Hepatic stellate cell (primary cell): ENCODE data around the gene MTFR1L.

Source experiments
- DNase-seq: peaks from one replicate; pipeline ENCODE4 v3.0.0; 2011; ENCODE audit warnings: low spot score

The MTFR1L gene

DNA sequence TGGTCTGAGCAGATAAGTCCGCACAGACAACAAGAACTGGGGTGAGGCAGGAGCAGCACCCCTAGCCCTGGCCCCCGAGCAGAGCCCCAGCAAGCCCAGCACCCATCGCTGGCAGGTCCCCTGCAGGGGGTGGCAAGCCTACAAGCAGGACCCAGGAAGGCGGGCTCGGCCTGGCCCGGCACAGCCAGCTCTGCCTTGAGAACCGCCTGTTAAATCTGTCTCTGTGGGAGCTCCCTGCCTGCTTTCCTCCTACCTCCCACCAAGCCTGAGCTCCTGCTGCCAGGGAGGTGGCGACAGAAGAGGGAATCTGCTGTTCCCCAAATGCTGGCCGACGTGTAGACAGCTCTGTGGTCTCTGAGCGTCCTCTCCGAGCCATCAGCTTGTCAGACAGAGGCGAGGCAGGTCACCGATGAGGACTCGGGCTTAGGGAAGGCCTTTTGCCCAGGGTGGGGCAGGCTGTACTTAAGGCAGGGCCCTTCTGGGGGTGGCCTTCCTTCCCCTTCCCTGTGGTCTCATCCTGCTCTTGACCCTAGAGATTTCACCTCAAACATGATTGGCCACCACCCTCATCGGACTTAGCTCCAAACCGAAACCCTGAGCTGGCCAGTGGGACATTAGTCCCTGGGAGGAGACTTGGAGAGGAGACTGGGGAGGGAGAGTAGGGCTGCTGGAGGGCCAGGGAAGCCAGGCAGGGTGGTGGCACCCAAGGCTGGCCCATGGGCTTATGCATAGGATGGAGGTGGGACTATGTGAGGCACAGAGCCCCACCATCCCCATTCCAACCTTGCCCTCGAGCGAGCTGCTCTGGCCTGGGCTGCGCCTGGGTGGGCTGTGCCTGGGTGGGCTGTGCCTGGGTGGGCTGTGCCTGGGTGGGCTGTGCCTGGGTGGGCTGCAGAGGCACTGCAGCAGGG, 12.0 kb upstream of the MTFR1L start:
- DNase-seq = no peak

DNA sequence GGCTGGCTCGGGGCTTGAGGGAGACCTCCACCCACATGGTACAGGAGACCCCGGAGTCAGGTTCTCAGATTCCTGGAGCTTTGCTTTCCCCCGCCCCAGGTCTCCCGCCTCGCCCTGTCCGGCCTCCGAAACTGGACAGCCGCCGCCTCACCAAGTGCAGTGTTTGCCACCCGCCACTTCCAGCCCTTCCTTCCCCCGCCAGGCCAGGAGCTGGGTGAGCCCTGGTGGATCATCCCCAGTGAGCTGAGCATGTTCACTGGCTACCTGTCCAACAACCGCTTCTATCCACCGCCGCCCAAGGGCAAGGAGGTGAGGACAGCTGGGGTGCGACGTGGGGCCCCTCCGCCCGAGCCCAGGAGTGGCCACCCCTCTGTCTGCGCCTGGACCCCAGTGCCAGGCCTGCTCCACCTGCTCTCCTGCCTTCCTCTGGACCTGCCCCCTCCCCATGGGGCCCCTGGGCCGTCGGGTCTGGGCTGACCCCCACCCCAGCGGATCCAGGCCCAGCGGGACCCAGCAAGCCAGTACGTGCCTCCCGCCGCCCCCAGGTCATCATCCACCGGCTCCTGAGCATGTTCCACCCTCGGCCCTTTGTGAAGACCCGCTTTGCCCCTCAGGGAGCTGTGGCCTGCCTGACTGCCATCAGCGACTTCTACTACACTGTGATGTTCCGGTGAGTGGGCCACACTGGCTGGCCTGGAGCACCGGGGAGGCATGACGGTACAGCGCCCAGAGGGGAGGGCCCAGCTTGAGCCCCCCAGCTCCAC, 11.1 kb upstream of the MTFR1L start:
- DNase-seq = no peak

DNA sequence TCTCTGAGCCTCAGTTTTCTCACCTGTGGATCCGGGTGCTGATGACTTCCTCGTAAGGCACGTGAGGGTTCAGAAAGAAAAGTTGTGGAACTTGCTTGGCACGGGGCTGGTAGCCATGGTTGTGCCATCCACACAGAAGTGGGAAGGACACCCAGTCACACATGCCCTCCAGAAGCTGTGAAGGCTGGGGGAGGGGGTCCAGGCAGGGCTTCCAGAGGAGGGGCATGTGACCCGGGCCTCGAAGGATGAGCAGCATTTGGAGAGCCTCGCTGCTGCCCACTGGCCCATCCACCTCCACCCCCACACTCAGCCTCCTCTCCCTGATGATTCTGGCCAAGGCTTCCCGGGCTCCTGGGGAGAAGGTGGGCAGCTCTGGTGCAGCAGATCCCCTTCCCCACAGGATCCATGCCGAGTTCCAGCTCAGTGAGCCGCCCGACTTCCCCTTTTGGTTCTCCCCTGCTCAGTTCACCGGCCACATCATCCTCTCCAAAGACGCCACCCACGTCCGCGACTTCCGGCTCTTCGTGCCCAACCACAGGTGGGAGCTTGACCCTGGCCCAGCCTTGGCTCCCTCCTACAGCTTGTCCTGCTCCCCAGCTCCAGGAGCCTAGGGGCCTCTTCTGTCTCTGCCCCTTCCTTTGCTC, 10.3 kb upstream of the MTFR1L start:
- DNase-seq = no peak

DNA sequence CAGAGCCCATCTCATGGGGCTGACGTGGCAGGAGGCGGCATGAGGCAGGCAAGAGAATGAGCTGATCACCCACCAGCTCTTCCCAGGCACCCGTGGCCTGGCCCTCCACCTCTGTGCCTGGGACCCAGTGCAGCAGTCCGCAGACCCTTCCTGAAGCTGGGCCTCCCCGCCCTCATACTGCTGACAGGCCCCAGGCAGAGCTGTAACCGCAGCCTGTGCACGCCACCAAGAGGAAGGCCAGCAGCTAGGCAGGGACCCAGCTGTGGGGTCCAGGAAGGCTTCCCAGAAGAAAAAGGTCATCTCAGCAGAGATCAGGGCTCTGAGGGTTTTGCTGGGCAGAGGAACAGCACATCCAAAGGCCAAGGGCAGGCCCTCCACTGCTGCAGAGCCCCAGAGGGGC, 9.8 kb upstream of the MTFR1L start:
- no peak for DNase-seq

DNA sequence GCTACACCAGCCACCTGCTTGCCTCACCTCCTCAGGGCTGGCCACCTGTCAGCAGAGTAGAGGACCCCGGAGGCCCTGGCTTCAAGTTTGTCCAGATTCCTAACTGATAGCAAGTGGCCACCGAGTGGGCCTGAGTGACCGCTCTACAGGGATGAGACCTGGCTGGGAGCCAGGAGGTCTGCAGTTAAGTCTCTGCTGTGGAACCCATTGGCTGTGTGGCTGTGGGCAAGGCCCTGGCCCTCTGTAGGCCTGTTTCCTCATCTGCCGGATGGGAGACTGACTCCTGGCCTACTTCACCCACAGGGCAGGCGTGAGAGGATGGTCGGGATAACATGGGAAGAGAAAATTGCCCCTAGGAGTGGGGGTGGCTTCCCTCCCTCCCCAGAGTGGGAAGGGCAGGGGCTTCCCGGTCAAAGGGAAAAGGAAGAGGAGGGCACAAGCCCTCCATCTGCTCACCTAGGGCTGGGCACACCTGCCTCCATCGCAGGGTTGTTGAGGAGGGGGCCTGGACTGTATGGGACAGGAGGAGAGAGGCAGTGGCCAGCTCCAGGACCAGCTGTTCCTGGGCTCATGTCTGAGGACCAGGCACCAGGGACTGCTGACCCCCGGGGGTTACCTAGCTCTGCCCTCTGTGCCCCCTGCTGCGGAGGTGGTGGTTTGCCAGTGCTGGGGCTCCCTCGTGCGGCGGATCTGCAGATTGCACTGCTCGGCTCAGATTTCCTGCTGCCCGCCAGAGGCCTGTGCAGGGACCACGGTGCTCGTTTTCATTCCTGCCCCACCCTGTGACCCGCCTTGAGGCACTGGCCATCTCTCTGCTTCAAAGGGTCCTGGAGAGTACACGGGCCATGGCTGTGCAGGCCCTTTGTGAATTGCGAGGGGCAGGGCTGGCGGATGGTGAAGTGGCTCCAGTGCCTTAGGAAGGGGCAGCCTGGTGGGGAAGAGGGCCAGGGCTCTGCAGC, 9.1 kb upstream of the MTFR1L start:
- DNase-seq = peak; percentile 78

DNA sequence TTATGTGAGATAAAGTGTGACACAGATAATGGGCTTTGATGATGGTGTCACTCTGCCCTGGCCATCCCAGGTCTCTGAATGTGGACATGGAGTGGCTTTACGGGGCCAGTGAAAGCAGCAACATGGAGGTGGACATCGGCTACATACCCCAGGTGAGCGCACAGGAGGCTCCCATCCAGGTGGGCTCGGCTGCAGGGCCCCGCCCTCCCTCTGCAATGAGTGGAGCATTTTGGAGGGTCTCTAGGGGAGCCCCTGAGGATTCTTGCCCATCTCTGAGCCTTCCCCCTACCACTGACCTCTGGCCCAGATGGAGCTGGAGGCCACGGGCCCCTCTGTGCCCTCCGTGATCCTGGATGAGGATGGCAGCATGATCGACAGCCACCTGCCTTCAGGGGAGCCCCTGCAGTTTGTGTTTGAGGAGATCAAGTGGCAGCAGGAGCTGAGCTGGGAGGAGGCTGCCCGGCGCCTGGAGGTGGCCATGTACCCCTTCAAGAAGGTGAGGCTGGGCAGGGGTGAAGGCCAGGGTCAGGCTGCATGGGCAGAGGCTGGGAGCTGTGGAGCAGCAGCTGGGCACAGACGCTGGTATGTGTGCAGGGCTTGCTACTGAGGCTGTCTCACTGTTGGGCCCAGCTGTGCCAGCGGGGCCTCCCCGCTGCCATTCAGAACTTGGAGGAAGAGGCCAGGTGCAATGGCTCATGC, 8.2 kb upstream of the MTFR1L start:
- DNase-seq = no peak

DNA sequence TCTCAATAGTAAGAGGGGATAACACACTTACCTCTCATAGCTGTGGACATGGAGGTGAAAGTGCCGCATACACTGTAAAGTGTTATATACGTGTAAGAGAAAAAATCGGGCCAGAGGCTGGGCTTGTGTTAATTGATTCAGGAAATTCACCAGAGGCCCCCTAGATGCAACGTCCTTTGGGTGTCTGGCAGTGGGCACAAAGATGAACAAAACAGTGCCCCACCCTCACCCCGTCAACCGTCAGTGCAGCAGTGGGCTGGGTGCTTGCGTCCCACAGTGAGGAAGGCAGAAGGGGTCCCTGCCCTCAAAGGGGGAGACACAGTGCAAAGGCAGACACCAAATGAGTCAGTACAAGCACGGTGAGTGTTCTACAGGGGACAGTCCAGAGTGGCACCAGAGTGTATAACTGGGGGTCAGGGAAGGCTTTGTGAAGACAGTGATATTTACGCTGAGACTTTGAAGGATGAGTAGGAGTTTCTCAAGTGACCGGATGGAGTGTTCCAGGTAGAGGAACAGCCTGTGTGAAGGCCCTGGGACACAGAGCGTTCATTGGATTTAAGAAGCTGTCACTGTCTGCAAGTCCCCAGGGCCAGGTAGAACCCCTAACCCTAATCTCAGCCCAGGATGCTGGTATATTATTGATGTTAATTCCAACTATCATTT, 6.6 kb upstream of the MTFR1L start:
- no peak for DNase-seq

DNA sequence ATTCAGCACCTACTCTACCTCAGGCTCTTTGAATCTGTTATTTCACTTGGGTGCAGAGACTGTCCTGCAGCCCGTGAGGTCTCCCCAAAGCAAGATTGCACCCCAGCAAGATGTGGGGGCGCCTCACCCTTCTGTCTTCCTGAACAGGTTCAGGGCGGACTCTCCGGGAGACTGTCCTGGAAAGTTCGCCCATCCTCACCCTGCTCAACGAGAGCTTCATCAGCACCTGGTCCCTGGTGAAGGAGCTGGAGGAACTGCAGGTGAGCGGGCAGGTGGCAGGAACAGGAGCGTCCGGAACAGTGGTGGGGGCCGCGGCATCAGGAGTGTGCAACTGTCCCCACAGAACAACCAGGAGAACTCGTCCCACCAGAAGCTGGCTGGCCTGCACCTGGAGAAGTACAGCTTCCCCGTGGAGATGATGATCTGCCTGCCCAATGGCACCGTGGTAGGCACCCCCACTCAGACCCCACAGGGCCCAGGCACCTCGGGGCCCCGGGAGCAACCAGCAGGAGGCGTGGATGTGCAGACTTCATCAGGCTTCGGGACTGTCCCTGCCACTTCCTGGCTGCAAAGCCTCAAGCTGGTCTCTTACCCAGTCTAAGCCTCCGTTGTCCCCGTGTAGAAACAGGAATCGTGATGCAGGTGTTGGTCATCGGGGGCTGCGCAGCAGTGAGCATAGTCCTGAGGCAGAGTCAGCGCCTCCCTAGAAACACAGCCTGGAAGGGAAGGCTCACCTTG, 5.9 kb upstream of the MTFR1L start:
- no peak for DNase-seq

DNA sequence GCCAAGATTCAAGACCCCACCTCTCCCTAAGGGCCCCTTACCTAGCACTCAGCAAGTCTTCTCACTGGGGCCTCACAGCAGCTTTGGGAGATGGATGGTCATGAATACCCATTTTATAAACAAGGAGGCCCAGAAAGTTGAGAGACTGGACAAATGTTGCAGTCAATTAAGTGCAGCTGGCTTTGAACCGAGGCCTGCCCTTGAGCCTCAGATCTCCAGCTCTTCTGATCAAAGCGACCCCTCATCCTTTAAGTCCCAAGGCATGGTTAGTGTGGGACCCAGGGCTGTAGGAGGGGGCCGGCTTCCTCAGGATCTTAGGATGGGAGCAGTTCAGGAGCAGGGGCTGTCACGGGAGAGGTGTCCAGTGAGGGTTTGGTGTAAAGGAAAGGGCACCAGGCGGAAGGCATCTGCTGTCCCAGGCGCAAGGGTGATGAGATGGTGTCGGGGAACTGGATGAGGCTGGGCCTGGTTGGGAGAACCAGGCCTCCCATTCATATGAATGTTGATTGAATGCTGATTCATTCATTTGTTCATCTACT, 5.1 kb upstream of the MTFR1L start:
- DNase-seq = no peak

DNA sequence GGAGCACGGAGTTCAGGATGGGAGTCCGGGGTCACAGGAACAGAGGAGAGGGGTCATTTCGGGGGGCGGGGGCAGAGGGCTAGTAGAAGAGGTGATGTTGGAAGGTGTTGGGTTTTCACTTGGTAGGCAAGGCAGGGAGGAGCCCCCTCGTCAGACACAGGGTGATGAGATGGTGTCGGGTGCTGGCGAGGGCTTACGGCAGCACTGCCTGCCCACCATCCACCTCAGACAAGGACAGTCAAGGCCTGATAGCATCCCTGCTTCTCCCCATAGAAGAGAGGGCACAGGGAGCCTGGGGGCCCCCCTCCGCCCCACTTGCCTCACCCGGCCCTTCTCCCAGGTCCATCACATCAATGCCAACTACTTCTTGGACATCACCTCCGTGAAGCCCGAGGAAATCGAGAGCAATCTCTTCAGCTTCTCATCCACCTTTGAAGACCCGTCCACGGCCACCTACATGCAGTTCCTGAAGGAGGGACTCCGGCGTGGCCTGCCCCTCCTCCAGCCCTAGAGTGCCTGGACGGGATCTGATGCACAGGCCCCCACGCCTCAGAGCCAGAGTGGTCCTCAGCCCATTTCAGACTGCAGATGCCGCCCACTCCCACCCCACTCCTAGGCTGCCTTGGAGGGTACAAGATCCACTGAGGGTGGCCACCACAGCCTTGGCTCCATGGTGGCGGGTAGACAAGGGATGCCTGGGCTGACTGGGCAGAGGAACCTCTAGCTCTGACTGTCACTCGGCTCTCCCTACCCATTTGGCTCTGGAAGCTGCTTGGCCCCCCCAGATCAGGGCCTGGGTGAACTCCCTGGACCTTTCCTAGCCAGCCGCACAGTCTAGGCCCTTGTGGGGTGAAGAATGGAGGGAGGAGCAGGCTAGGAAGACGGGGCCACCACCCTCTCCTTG, 4.3 kb upstream of the MTFR1L start:
- no peak for DNase-seq

DNA sequence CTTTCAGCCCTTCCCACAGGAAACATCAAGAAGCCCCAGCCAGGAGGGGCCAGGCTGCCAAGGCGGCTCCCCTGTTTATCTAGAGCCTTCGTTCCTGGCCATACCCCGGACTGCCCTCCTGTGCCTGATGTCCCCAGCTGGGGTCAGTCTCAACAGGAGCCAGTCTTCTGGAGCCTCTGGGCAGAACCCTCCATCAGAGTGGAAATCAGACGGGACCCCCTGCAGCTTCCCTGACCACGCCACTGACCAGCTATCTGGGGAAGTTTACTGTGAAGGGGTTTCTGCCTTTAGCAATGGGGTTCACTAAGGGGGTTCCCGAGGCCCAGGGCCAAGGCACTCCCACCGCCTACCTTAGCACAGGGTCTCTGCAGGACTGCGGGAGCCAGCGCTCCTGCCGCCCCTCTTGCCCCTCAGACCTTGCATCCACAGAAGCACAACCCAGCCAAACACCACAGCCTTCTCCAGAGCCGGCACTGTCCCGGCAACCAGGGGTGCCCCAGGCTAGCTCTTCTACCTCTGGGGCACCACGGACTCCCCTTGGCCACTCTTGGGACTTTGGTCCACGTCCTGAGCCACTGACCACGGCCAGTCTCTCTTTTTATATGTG, 3.5 kb upstream of the MTFR1L start:
- DNase-seq = no peak

DNA sequence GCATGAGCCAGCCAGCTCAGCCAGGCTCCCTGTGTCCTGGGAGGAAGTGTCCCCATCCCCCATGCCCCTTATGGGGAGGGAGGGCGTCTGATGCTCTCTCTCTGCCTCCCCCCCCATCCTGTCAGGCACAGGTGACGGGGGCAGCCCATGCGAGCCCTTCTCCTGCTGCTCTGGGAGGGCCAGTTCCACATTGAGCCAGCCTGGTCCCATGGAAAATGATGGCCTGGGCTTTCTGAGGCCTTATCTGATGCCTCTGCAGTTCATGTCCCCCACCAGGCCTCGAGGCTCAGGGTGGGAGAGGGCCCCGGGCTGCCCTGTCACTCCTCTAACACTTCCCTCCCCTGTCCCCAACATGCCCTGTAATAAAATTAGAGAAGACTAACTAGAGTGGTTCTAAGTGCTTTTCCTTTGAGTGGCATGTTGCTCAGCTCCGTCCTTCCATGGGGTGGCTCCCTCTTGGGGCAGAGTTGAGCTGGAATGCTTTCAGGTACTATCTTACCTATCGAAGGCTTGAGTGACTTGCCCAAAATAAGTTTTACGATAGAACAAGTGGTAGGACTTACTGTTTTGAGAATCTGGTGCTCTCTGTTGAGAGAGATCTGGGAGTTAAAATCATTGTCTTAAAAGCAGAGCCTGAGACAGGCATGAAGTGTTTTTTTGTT, 1.8 kb upstream of the MTFR1L start:
- DNase-seq = no peak

DNA sequence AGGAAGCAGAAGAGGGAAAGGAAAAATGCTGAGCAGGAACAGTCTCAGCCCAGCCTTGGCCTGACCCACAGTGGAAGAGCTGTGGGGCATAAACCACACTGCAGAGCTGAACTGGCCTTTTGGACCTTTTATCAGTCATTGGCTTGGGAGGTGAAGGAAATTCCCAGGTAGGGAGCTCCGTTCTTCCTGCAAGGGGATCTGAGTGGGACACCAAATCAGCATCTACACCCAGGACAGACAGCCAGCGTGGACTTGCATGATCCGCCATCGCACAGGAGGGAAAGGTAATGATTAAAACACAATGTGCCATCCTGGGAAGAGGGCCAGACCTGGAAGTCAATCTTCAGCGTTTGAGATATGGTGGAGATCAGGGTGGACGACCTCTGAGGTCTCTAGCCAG, 1.2 kb upstream of the MTFR1L start:
- DNase-seq = no peak

DNA sequence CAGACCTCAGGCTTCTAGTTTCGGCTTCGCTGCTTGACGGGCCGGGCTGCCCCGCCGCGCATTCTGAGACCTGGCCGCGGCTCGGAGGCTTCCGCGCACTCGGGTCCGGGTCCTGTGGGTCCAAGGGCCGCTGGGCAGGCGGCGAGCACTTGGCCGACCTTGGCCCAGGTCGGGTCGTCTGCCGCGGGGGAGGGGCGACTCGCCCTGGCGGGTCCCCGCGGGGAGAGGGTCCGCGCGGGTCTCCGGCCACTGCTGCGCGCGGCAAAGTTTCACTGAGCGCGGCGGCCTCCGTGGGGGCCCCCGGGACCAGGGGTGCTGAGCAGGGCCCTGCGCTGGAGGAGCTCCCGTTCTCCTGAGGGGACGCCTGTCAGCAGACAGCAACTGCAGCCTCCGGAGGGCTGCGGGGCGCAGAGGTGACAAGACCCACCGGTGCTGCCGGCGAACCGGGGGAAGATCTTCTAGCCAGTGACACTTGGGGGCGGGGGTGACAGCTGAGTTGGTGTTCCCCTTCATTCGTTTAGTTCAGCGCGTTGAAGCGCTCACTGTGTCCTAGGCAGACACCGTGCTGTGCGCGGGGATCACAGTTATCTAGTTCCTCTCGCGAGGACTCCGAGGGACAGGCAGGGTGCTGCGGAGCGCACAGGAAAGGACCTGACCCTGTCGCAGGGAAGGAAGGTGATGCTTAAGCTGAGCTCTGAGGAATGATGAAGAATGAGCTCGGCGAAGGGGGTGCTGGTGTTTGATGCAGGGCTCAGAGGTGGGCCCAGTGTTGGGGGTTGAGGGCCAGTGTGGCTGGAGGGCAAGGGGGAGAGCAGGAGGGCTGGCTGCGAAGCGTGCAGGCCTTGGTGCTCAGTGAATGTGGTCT, 725 bp downstream of the MTFR1L start:
- DNase-seq = peak; percentile 89

DNA sequence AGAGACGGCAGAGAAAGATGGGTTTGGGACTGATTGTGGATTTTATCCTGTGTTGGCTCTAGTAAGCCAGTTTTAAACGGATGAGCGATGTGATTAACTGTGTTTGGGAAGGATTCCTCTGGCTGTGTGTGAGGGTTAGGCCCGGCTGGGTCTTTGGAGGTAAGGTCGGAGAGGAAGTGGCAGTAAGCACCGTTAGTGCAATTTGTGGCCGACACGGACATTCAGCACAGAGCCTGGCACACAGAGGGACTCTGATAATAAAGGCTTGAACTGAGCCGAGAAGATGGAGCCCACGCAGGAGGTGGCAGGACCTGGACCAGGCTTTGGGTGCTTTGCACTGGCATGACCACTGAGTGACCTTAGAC, 1.3 kb downstream of the MTFR1L start:
- DNase-seq = no peak

DNA sequence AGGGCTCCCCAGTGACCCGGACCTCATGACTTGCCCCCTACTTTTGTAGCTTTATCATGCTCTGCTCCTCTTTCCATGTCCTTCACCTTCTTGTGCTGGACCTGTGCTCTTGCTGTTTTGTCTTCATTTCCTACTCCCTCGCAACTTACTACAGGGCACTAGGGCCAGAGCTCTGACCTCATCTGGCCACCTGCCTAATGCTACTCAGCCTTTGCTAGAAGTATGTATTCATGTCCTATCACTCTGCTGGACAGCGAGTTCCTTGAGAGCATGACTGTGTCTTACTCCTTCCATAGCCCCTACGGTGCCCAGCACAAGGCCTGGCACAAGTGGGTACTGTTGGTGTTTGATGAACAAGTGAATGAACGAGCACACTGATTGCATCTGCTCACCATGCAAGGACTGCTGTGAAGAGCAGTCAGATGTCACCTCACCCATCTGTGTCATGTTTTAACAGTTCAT, 1.9 kb downstream of the MTFR1L start:
- peak; percentile 56 for DNase-seq
